Fibroblast of the conjunctiva (primary cell): ENCODE measurements around the gene FOXL1.
"Not testable (repeated sequence)": the region's sequence is repeated elsewhere in the genome, so short reads cannot be mapped to it uniquely, and the experiment has no call there.

Experiments used
- DNase-seq: peaks from one replicate; pipeline ENCODE4 v3.0.0-alpha.2; 2010; ENCODE audit warnings: low read depth

Gene FOXL1

DNA sequence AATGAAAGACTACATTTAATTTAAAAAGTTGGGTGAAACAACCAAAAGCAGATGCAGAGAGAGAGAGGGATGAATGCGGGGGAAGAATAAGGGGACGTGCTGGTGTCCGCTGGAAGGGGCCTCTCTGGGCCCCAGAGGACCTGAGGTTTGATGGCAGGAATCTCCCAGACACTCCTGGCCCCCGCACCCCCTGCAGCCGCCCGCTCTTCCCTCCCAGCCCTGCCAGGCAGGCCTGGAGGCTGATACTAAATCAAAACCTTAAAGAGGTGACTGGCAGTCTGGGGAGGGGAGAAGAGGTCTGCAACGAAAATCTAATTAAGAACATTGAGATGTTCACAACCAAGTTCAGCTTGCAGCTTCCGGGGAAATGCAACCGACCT is 2.4 kb downstream of the FOXL1 start:
- DNase-seq, result no peak

DNA sequence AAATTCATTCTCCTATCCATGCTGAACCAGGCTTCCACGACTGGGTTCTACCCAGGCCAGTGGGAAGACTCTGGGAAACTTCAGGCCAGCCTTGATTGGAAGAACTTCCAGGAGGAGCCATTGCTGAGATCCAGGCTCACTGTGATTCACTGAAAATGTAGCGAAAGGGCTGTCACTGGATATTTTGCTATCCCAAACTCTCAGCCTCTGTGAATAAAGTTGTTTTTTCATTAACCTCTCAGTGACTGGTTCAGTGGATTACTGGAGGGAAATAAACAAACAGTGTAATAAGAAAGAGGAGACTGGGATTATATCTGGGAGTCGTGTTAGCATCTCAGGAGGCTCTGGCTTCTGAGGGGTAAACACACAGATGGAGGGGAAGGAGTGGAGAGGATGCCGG is 3.1 kb downstream of the FOXL1 start:
- DNase-seq, result no peak

DNA sequence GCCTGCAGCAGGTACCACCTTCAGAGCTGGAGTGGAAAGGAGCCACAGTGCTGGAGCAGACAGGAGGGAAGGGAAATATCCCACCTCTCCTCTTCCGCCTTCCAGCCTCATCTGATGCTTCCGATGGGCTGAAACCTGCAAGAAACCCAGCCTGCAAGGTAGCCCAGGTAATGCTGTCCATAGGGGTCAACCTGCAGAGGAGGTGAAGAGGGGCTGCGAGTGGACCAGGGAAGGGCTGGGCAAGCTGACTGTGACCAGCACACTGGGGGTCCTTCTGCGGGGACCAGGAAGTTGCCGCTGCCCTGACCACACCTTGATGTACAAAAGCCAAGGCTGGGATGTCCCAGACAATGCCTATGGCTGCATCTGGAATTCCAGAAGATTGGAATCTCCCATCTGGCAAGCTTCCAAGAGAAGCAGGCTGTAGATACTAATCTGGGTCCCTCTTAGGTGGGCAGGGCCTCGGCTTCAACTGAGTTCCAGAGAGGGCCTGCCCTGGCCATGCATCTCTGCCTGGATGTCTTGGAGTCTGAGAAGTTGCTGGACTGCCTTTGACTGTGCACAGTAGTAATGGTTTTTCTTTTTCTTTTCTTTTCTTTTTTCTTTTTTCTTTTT is 5.8 kb downstream of the FOXL1 start:
- no peak for DNase-seq

DNA sequence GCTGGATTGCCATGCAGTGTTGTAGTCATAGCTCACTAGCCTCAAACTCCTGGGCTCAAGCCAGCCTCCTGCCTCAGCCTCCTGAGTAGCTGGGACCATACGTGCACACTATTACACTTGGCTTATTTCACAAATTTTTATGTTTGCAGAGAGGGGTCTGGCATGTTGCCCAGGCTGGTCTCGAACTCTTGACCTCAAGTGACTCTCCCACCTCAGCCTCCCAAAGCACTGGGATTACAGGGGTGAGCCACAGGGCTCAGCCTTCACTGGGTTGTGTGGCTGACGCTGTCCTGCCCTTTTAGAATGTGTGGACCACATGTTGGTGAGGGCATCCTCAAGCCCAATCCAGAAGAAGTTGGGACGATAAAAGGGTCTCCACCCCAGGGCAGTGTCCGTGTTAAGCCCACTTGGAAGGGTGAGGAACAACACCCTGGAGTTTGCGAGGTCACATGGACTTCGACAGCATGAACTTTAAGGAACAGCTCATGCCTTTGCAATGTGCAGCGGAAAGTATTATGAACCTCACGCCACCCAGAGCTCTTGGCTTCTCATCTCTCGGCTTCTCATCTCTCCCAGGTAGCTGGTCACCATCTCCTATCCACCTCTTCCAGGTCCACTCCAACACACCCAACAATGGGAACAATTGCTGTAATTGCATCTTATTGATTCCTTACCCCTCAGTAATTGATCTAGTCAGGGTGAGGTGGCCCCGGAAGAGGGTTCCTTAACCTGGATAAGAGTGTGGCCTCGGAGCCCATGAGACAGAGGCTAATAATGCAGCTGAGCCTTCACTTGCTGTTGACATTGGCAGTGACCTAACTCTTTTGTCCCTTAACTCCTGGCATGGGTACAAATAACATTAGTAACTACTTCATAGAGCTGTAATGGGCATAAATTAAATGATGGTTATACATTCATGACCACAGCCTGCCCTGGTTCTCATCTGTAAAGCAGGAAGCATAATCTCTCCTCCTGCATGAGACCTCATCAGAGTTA is 6.7 kb downstream of the FOXL1 start:
- no peak for DNase-seq

DNA sequence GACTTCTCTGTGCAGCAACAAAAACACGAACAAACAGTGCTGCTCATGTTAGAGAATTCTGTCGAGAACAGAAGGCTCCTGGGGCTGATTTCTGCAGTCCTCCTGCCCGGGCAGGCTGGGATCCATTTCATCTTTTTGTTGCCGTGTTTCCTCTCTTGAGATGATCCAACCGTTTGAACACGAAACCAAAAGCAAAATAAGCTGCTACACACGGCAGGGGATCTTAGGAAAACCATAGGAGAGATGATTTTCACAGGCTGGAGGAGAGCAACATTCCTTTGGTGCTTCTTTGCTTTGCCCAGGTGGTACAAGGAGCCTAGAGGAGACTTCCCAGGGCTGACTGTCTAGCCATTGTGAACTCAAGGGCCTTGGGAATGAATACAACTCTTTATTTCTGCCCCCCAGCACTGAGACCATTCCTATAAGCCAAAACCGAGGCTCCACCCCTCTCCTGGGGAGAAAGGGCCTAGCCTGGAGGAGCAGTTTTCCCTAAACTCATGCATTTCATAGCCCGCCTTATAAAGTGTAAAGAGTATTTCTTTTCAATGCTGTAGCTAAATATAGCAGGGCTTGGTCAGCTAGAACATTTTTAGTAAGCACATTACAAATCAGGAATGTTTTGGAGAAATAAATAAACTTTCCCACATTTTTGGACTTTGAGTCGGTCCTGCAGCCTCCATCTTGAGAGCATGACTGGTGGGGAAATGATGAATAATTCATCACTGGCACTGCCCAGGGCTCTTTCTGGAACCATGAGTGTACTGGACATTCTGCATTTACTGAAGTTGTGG is 7.7 kb downstream of the FOXL1 start:
- DNase-seq, result no peak

DNA sequence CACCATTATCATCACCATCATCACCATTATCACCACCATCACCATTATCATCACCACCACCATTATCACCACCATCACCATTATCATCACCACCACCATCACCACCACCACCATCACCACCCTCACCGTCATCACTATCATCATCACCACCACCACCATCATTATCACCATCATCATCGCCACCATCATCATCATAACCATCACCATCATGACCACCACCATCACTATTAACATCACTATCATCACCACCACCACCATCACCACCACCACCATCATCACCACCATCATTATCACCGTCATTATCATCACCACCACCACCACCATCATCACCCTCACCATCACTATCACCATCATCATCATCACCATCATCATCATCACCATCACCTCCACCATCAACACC is 9.1 kb downstream of the FOXL1 start:
- no peak for DNase-seq

DNA sequence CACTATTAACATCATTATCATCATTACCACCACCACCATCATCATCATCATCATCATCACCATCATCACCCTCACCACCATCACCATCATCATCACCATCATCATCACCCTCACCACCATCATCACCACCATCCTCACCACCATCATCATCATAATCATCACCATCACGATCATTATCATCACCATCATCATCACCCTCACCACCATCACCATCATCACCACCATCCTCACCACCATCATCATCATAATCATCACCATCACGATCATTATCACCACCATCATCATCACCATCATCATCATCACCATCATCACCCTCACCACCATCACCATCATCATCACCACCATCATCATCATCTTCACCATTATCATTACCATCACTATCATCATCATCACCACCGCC is 9.6 kb downstream of the FOXL1 start:
- DNase-seq, result not testable (repeated sequence)

DNA sequence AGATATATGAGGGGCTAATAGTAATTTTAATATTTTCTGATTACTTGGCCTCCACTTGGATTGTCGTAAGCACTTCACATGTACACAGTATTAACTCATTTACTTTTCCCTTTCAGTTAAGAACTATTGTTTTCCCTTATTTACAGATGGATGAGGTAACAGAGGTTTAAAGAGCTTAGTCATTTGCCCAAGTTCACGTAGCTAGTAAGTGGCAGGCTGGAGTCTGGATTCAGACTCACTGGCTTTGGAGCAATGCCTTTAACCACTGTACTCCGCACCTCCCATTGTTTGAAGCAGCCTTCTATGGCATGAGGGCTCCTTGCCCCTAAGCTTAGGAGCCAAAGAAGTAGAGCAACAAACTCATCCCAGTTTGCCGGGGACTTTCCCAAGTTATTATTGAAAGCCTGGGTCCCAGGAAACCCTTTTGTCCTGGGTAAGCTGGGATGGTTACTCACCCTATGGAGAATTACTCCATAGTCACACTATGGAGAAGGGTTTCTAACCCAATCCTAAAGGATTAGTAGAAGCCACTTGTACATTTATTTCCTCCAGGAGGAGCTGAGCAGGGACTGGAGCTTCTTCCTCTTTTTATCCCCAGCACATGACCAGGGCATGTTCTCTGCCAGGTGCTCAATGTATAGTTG is 12.3 kb downstream of the FOXL1 start:
- DNase-seq, result no peak

DNA sequence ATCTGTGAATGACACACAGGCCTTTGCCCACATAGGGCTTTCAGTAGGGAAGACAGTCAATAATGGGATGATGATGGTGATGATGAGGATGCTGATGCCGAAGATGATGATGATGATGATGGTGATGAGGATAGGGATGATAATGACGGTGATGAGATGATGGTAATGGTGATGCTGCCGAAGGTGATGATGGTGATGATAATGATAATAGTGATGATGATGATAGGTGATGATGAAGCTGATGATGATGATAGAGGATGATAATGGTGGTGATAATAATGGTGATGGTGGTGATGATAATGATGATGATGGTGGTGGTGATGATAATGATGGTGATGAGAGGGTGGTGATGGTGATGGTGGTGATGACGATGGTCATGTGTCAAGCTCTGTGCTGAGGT is 12.9 kb downstream of the FOXL1 start:
- DNase-seq, result no peak

DNA sequence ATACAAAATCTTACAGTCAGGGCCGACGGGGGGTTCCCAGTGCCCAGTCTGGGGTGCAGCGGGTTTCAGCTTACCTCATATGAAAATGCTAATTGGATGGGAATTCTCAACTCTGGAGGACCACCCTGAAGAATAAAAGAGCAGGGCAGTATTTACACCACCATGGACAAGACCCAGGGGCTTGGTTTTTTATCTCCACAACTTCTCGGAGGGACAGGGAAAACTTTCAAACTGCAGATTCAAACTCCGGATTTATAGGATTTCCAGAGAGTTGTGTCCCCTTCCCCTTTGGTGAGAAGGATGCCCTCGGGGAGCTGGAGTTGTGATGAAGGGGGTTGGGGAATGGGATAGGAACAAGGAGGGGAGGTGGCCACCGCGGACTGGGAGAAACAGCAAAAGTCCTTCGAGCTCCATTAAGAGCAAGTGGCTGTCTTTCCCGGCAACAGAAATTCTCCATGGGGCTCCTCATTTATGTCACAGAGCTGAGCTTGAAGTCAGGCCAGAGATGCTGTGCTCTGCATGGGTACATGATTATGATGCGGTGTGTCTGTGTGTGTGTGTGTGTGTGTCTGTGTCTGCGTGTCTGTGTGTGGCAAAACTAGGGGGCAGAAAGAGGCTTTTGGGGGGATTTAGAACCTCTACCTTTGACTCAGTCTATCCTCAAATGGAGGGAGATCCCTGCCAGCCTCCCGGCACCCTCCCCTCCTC is 15.7 kb downstream of the FOXL1 start:
- no peak for DNase-seq

DNA sequence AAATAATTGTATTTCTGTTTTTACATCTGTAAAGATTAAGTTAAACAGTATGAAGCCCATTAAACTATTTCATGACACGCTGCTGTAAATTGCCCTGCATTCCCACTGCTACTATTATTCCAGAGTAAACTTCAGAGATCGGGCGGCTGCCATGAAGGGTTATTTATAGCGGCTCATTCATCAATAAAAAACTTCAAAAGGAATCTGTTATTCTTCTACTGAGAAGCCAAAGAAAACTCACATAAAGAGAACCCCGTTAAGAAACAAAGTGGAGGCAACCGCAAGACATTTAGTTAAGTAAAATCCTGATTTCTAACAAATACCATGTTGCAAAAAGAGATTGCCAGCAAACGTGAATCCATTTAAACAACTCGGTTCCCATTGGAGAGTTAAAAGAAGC is 16.4 kb downstream of the FOXL1 start:
- DNase-seq, result no peak

DNA sequence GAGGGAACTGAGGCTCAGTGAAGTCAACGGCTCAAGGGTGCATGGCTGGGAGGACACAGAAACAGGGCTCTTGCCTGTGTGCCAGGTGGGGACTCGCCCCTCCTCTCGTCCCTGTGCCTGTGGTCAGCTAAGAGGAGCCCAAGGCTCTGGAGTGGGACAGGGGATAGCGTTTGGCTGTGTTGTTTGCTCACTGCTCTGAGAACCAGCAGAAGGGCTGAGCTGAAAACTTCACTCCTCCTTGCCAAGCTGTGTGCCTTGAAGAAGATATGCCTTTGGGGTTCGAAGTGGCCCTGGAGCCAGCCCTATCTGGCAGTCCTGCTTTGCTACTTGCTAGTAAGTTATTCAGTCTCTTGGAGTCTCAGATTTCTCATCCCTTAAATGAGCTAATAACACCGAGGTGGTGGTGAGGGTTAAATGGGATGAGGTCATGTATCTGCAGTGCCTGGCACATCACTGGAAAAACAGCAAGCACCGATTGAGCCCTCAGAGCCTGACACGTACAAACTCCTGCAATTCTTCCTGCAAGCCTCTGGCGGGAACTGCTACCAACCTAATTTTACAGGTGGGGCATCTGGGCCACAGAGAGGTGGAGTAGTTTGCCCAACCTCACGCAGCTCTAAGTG is 17.7 kb downstream of the FOXL1 start:
- DNase-seq, result no peak

DNA sequence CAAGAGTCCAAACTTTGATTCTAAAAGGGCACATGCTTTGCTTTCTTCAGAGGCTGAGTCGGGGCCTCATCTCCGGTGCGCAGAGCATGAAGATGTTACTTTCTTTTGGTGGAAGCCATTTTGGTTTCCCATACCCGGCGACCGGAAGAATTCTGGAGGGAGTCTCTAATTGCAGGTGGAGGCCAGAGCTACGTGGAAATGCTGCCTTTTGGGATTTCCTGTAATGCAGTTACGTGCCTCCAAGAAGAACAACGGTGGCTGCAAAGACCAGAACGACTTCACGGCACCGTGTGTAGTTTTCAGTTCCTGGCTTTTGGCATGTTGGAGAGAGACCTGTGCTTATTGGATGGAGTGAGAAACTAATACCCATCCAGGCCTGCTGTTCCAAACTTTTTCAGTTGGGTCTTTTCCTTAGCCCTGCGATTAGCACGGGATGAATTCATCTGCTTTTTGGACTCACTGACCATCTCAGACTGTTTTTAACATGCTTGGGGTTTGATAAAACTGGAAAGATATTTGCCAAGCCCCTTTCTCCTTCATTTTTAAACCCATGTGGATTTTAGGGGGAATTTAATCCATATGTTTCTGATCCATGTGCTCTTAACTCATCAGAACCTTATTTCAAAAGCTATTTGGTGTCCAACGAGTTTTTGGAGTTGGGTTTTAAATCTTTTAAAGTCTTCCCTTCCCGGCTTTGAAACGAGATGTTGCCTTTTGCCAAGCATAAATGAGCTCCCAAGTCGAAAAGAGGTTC is 19.0 kb downstream of the FOXL1 start:
- no peak for DNase-seq

DNA sequence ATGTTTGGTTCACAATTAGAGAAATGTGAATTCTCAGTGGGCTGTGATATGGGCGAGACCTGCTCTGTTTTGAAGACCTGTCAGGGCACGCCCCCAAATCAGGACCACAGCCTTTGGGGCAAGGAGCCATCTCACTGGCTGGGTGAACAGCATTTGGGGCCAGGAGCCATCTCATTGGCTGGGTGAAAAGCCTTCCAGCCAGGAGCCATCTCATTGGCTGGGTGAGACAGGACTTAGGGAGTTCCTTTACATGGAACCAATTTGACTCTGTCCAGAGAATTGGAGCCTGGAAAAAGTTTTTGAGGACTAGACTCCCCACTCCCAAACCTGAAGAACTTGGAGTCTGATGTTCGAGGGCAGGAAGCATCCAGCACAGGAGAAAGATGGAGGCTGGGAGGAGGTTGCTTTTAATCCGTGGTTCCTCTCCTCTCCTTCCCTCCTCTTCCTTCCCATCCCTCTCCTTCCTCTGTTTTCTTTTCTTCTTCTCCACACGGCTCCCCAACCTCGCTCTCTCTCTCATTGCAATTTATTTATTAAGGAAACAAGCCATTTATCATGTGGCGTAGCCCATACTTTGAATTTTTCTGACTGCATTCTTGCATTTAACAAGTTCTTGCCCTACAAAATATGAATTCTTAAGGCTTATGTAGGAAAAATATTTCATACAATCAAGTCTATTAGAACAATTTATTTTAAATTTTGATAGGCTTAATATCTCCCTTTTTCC is 19.7 kb downstream of the FOXL1 start:
- no peak for DNase-seq

DNA sequence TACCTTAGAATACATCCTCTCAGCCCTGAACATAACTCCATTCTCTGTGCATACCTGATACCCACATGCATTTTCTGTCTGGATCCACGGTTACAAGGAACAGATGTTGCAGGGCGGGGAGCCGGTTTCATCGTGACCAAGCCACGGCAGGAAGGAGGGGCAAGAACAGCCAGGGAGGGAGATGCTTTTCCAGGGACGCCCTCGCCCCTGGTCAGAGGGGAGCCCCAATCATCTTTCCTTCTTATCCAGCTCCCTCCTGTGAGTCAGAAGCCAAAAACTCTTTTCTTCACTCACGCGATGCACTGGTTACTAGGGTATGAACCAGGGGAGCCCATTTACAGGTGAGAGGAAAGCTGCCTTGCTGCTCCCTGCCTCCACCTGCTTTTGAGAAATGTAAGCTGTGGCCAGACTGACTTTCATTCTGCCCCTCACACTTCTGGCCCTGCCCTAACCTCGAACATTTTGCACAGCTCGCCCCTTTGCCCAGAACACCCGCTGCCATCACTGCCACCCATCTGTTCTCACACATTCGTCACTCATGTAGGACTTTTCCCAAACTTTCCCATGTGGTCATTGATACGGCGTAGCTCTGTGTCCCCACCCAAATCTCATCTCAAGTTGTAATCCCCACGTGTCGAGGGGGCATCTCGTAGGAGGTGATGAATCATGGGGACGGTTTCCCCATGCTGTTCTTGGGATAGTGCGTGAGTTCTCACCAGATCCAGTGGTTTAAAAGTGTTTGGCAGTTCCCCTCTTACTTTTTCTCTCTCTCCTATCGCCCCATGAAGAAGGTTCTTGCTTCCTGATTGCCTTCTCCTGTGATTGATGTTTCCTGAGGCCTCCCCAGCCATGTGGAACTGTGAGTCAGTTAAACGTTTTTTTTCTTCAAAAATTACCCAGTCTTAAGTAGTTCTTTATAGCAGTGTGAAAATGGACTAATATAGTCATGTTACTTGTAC is 20.5 kb downstream of the FOXL1 start:
- DNase-seq, result no peak

DNA sequence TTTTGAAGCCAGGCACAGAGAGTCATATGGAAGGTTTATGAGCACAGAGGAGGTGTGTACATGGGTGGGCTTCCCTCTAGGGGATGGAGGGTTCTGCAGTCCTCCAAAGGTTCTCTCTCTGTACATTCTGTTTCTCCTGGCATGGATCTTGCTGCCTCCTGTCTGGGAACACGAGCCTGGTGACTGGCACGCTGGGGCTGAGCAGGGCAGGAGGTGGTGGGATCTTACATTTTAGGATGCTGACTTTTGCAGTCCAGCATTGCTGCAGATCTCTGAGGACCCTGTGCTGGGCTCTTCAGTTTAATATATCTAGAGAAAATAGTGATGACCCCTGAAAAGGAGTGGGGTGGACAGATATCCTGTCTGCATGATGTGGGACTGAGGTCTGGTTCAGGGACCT is 23.0 kb downstream of the FOXL1 start:
- no peak for DNase-seq

DNA sequence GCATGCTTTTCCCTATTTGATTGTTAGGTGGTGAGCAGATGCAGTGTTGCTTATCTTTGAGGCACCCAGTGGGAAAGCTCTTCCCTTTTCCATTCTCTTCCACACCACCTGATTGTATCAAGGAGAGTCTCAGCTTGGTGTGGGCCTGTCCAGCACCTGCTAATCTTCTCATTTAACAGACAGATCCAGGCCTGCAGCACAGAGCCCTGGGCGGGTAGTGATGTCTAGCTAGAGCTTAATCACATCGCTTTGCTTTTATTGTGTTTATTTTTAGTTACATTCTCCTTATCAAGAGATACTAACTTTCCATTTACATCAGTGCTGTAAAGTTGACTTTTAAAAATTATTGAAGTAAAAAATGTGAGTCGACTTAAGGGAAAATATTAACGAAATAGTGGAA is 24.2 kb downstream of the FOXL1 start:
- no peak for DNase-seq

DNA sequence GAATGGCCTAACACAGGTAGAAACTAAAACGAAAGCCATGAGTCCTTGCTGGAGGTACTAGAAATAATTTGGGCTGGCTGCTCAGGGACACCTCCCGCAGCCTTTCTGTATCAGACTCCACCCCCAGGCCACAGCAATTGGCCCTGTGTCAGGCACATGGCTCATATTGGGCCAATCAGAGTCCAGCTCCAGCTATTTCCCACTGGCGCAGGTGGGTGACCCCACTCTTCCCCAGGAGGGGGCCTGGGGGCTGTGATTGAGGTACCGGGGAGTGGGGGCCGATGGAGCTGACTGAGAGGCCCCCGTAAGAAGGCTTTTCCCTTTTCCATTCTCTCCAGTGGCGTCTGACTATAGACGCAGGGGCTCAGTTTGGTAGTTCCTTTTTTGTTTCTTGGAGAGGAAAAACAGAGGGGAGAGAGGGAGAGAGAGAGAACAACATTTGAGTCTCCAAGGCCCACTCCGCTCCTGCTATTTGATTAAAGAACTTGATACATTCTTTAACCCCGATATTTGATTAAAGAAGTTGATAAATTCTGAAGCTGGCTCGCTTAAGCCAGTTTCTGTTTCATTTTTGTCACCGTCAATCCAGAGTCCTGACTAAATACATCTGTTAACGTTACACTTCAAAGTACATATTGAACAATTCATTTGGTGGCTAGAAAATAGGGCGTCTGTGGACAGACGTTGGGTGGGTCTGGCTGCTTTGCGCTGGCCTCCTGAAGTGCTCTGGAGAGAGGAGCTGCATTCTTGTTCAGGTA is 26.3 kb downstream of the FOXL1 start:
- no peak for DNase-seq
